PC-9 (cell line): ENCODE data around the gene RGSL1. TPM values are rescaled to one million over a fixed set of nuclear protein-coding genes. Genes with fewer than 3 reads are reported as not detected.

ENCODE experiments used
- BruUV-seq: library from RNA; stranded (reverse); fragments of 400-500 nt; replicated peaks from 2 replicates; lab custom pipeline; 2021; lab: Mats Ljungman, UMichigan
- CTCF ChIA-PET: fragments of 300-600 bp; sonication (Branson Sonifier 250); formaldehyde crosslinking; loops from one replicate; lab custom pipeline; 2022; ENCODE audit warnings: antibody characterized with exemption; lab: Charles Lee
- POLR2A ChIA-PET: fragments of 300-600 bp; sonication (Branson Sonifier 250); formaldehyde crosslinking; loops from one replicate; lab custom pipeline; 2022; ENCODE audit warnings: antibody characterized with exemption; ENCODE audit not compliant: unreplicated experiment; lab: Charles Lee
- DNase-seq, 2 experiments: peaks; one replicate each; pipeline versions ENCODE4 v3.0.0 to v3.0.0-alpha.2; 2015 to 2022; ENCODE audit warnings: mixed read lengths in 1 of 2
- H2AFZ ChIP-seq: fragments of 200-600 bp; sonication (generic); 2 replicates; pipeline ENCODE4 v1.8.1; 2017; ENCODE audit warnings: antibody characterized with exemption
- H3F3A ChIP-seq: fragments of 200-600 bp; sonication (generic); 2 replicates; pipeline ENCODE4 v1.8.1; 2017; ENCODE audit warnings: antibody characterized with exemption, mild to moderate bottlenecking, low read depth; ENCODE audit not compliant: insufficient read depth
- H3K27ac ChIP-seq: fragments of 200-600 bp; sonication (generic); 2 replicates; pipeline ENCODE4 v1.6.1; 2016; ENCODE audit warnings: mixed run types
- H3K27me3 ChIP-seq: fragments of 200-600 bp; sonication (generic); 2 replicates; pipeline ENCODE4 v1.6.1; 2016; ENCODE audit warnings: low read depth, mixed run types; ENCODE audit not compliant: insufficient read depth
- H3K36me3 ChIP-seq: fragments of 200-600 bp; sonication (generic); 2 replicates; pipeline ENCODE4 v1.6.1; 2016; ENCODE audit warnings: low read depth, mixed run types
- H3K4me1 ChIP-seq: fragments of 200-600 bp; sonication (generic); replicated peaks from 2 replicates; pipeline ENCODE4 v1.6.1; 2016; ENCODE audit warnings: mixed run types; ENCODE audit not compliant: insufficient read depth
- H3K4me2 ChIP-seq: fragments of 200-600 bp; sonication (generic); 2 replicates; pipeline ENCODE4 v1.6.1; 2017; ENCODE audit warnings: mixed run types
- H3K4me3 ChIP-seq: fragments of 200-600 bp; sonication (generic); 2 replicates; pipeline ENCODE4 v1.6.1; 2016; ENCODE audit warnings: mixed run types
- H3K79me2 ChIP-seq: fragments of 200-600 bp; sonication (generic); 2 replicates; pipeline ENCODE4 v1.6.1; 2017; ENCODE audit warnings: low read depth, mixed run types
- H3K9me2 ChIP-seq: fragments of 200-600 bp; sonication (generic); 2 replicates; pipeline ENCODE4 v1.8.1; 2017; ENCODE audit warnings: mild to moderate bottlenecking; ENCODE audit not compliant: insufficient read depth
- H3K9me3 ChIP-seq: fragments of 200-600 bp; sonication (generic); 2 replicates; pipeline ENCODE4 v1.8.1; 2016; ENCODE audit warnings: low read depth; ENCODE audit not compliant: insufficient read depth
- H4K20me1 ChIP-seq: fragments of 200-600 bp; sonication (generic); 2 replicates; pipeline ENCODE4 v1.8.1; 2017; ENCODE audit not compliant: insufficient read depth
- EZH2 ChIP-seq: fragments of 200-600 bp; sonication (generic); IDR thresholded peaks from 2 replicates; pipeline ENCODE4 v1.8.0; 2017; ENCODE audit warnings: antibody characterized with exemption, low read depth
- intact Hi-C: fragments of 100-400 bp; cut with micrococcal nuclease; formaldehyde crosslinking; loops from one replicate; pipeline ENCODE4 v1.10.0; 2022; ENCODE audit not compliant: unreplicated experiment
- total RNA-seq: library from RNA; stranded (reverse); gene quantifications from 2 replicates; pipeline ENCODE4 v1.2.3, GENCODE V29; 2021
- TF ChIP-seq, protein P1 (sequence below): fragments of 200-600 bp; sonication (generic); conservative IDR thresholded peaks from 2 replicates; pipeline ENCODE4 v1.6.1; 2017; ENCODE audit warnings: mixed run types, antibody characterized with exemption, mild to moderate bottlenecking, moderate library complexity

Gene RGSL1
- total RNA-seq, 1 experiment from 2014 or later: not detected

GRCh38 chr1:182595641-182596240, 145.8 kb downstream of the RGSL1 start:
- CTCF ChIA-PET: interaction anchor here (0.6 to 2.8 kb wide), 3 partner anchors 187 to 295 kb away, joined by 3 to 11 read pairs (median 9); no protein-coding TSS in a partner anchor
- Histone ChIP-seq H3K4me1 (no peaks in the 10 kb centered on the region), H3K36me3 (no peaks in the 10 kb centered on the region), H4K20me1 (no peaks in the 10 kb centered on the region), H2AFZ (no peak overlapping the region), H3K79me2 (no peaks in the 10 kb centered on the region), H3K27ac (no peak overlapping the region), H3K9me2 (no peaks in the 10 kb centered on the region), H3F3A (no peaks in the 10 kb centered on the region), H3K4me3 (no peak overlapping the region), H3K4me2 (no peak overlapping the region), H3K27me3 (no peaks in the 10 kb centered on the region), H3K9me3 (no peaks in the 10 kb centered on the region)
- TF ChIP-seq, protein P1, sequence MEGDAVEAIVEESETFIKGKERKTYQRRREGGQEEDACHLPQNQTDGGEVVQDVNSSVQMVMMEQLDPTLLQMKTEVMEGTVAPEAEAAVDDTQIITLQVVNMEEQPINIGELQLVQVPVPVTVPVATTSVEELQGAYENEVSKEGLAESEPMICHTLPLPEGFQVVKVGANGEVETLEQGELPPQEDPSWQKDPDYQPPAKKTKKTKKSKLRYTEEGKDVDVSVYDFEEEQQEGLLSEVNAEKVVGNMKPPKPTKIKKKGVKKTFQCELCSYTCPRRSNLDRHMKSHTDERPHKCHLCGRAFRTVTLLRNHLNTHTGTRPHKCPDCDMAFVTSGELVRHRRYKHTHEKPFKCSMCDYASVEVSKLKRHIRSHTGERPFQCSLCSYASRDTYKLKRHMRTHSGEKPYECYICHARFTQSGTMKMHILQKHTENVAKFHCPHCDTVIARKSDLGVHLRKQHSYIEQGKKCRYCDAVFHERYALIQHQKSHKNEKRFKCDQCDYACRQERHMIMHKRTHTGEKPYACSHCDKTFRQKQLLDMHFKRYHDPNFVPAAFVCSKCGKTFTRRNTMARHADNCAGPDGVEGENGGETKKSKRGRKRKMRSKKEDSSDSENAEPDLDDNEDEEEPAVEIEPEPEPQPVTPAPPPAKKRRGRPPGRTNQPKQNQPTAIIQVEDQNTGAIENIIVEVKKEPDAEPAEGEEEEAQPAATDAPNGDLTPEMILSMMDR: peak; percentile 88
- no peak for TF ChIP-seq EZH2
- POLR2A ChIA-PET: interaction anchor here (0.6 kb wide), 1 partner anchor 294 kb away, joined by 6 read pairs; no protein-coding TSS in a partner anchor
- no TSS peak for BruUV-seq
- intact Hi-C loops: loop anchor here (1.0 to 2.0 kb wide), 2 partner anchors 452 to 511 kb away; no protein-coding TSS in a partner anchor
- DNase-seq: peak; percentile 40 to 45

- Histone ChIP-seq H3K9me3 (no peaks in the 10 kb centered on the region), H2AFZ (no peak overlapping the region), H4K20me1 (no peaks in the 10 kb centered on the region), H3K79me2 (no peaks in the 10 kb centered on the region), H3K4me3 (no peak overlapping the region), H3K4me2 (no peak overlapping the region), H3K4me1 (no peaks in the 10 kb centered on the region), H3K27me3 (no peaks in the 10 kb centered on the region), H3K9me2 (no peaks in the 10 kb centered on the region), H3K36me3 (no peaks in the 10 kb centered on the region), H3F3A (no peaks in the 10 kb centered on the region), H3K27ac (no peak overlapping the region)
- TF ChIP-seq, protein P1: no peak
- TF ChIP-seq EZH2: no peak
- ChIA-PET CTCF (no interaction called here), POLR2A (interaction anchor here (0.6 kb wide), 1 partner anchor 459 kb away, joined by 3 read pairs; no protein-coding TSS in a partner anchor)
- DNase-seq: no peak
- intact Hi-C loops: no loop called here
- BruUV-seq: no TSS peak
Observed at GRCh38 chr1:182596934-182597333, 147.0 kb downstream of the RGSL1 start.

- Histone ChIP-seq H3K9me3 (no peaks in the 10 kb centered on the region), H3K4me2 (no peak overlapping the region), H3K36me3 (no peaks in the 10 kb centered on the region), H2AFZ (no peak overlapping the region), H3K9me2 (no peaks in the 10 kb centered on the region), H3K4me3 (no peak overlapping the region), H3K4me1 (peaks cover 7% of the 10 kb centered on the region), H3F3A (no peaks in the 10 kb centered on the region), H3K27ac (no peak overlapping the region), H4K20me1 (no peaks in the 10 kb centered on the region), H3K79me2 (no peaks in the 10 kb centered on the region), H3K27me3 (no peaks in the 10 kb centered on the region)
- no TSS peak for BruUV-seq
- TF ChIP-seq EZH2: no peak
- TF ChIP-seq, protein P1: no peak
- POLR2A ChIA-PET: no interaction called here
- no peak for DNase-seq
- CTCF ChIA-PET: no interaction called here
- intact Hi-C loops: no loop called here
Observed at GRCh38 chr1:182598296-182598695, 148.3 kb downstream of the RGSL1 start.
